ENCODE data around the gene CHL1. TPM values are rescaled to one million over a fixed set of nuclear protein-coding genes. Genes with fewer than 3 reads are reported as not detected.

The CHL1 gene
- total and polyA plus RNA-seq, 2 experiments from 2014 or later: 0.20 TPM; not detected in 1

DNA sequence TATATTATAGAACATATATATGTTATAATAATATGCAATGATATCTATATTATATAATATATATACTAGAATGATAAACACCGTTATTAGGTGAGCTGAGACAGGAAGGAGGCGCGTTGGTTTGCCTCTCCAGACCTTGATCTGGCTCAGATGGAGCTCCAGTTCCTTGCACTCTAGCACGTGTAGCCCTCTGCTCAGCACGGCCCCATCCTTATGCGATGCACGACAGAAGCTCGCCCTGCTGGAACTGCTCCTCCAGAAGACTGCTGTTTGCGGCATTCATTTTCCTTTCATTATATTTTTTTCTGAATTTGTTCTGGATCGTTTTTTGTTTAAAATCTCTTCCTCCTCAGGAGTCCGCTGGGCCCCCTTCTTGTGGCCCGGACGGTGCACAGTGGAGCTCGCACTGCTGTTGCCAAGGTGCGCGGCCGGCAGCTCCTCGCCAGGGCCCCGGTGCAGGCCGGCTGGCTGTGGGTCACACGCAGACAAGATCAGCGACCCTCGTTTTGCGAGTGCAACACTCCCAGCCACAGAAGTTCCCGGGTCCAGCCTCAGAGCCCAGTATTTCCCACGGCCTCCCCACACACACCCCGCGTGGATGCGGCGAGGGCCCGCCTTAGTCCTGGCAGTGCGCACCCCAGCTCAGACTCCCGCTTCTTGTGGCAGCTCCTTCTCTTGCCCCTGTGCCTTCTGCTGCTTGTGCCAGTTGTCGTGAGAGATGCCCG, 112.2 kb downstream of the CHL1 start:
- DNase-seq (ENCODE audit: low spot score): no peak
- 82% methylated on average over 35 of the region's 35 CpGs for WGBS (ENCODE audit: low lambda C conversion rate, missing lambda C conversion rate)
- TF ChIP-seq EZH2phosphoT487 (IDR thresholded peaks at IDR 0.05; ENCODE audit: low read depth, severe bottlenecking, unreplicated experiment): no peak
- no peak for TF ChIP-seq EZH2 (IDR thresholded peaks at IDR 0.05; ENCODE audit: borderline replicate concordance)
- TF ChIP-seq, protein P1, sequence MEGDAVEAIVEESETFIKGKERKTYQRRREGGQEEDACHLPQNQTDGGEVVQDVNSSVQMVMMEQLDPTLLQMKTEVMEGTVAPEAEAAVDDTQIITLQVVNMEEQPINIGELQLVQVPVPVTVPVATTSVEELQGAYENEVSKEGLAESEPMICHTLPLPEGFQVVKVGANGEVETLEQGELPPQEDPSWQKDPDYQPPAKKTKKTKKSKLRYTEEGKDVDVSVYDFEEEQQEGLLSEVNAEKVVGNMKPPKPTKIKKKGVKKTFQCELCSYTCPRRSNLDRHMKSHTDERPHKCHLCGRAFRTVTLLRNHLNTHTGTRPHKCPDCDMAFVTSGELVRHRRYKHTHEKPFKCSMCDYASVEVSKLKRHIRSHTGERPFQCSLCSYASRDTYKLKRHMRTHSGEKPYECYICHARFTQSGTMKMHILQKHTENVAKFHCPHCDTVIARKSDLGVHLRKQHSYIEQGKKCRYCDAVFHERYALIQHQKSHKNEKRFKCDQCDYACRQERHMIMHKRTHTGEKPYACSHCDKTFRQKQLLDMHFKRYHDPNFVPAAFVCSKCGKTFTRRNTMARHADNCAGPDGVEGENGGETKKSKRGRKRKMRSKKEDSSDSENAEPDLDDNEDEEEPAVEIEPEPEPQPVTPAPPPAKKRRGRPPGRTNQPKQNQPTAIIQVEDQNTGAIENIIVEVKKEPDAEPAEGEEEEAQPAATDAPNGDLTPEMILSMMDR (IDR thresholded peaks at IDR 0.05; ENCODE audit: poor library complexity): no peak

DNA sequence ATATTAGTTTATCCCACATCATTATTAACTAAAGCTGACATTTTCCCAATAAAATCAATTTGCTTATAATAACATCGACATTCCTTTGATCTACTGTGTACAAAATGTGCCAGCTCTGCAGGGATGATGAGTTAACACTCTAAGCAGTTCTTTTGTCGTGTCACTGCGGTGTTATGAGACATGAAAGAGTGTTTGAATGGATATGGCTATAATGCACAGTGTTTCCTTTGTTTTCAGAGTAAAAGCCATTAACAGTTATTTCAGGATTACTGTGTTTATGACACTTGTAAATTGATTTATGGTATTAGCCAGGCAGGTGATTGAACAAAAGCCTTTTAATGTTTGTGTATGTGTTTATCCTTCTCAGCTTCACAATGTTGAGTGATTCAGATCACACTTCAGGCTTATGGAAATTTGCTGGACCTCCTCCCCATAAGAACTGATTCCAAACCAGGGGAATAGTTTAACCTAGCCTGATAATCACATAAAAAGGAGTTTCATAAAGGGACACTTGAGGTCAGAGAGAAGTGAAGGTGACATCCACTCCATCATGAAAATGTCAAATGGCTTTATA, 115.7 kb downstream of the CHL1 start:
- Histone ChIP-seq H3K4me3 (no peak overlapping the region), H3K27ac (no peak overlapping the region), H4K20me1 (ENCODE audit: insufficient read depth, poor library complexity, severe bottlenecking) (no peaks in the 10 kb centered on the region), H3K36me3 (replicated peaks; ENCODE audit: insufficient read depth, low read depth) (no peaks in the 10 kb centered on the region), H3K79me2 (no peaks in the 10 kb centered on the region), H3K4me1 (ENCODE audit: insufficient read depth) (no peaks in the 10 kb centered on the region), H3K27me3 (no peaks in the 10 kb centered on the region), H3K4me2 (no peak overlapping the region), H3K9me3 (ENCODE audit: low read depth) (no peaks in the 10 kb centered on the region), H3K9me2 (replicated peaks; ENCODE audit: insufficient read depth) (no peaks in the 10 kb centered on the region), H2AFZ (no peak overlapping the region)
- TF ChIP-seq EZH2phosphoT487 (IDR thresholded peaks at IDR 0.05; ENCODE audit: low read depth, severe bottlenecking, unreplicated experiment) (no peak), EZH2 (IDR thresholded peaks at IDR 0.05; ENCODE audit: borderline replicate concordance) (no peak)
- TF ChIP-seq, protein P1 (IDR thresholded peaks at IDR 0.05; ENCODE audit: poor library complexity): no peak
- WGBS (ENCODE audit: low lambda C conversion rate, missing lambda C conversion rate): 60% methylated on average over 3 of the region's 3 CpGs
- DNase-seq (ENCODE audit: low spot score): no peak

More for the DNA sequence above, 112.2 kb downstream of the CHL1 start:
- H3K9me3 ChIP-seq (ENCODE audit: low read depth): no peaks in the 10 kb centered on the region
- no peaks in the 10 kb centered on the region for H4K20me1 ChIP-seq (ENCODE audit: insufficient read depth, poor library complexity, severe bottlenecking)
- no peak overlapping the region for H2AFZ ChIP-seq
- H3K36me3 ChIP-seq (replicated peaks; ENCODE audit: insufficient read depth, low read depth): no peaks in the 10 kb centered on the region
- H3K9me2 ChIP-seq (replicated peaks; ENCODE audit: insufficient read depth): no peaks in the 10 kb centered on the region
- H3K79me2 ChIP-seq: no peaks in the 10 kb centered on the region
- no peak overlapping the region for H3K4me3 ChIP-seq
- H3K4me1 ChIP-seq (ENCODE audit: insufficient read depth): no peaks in the 10 kb centered on the region
- H3K4me2 ChIP-seq: no peak overlapping the region
- H3K27ac ChIP-seq: no peak overlapping the region
- no peaks in the 10 kb centered on the region for H3K27me3 ChIP-seq

DNA sequence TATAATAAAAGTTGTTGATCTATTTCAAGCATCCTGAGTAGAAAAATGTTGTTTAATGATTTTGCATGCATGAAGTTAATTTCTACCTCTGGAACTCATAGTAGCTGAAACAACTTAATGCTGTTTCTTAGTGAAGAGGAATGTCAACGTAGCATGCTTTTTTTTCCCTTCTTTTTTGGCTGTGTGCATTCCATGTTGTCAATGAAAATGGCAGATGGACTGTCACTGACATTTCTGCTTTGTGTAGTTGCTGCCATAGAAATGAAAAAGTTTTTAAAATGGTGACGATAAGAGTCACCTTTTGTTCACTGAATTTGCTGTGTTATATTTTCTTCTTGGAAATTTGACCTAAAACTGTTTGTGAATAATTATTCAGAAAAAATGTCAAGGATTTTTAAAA, 116.3 kb downstream of the CHL1 start:
- no peaks in the 10 kb centered on the region for H4K20me1 ChIP-seq (ENCODE audit: insufficient read depth, poor library complexity, severe bottlenecking)
- DNase-seq (ENCODE audit: low spot score): no peak
- H3K27ac ChIP-seq: no peak overlapping the region
- no peak overlapping the region for H3K4me3 ChIP-seq
- WGBS (ENCODE audit: low lambda C conversion rate, missing lambda C conversion rate): 75% methylated on average over 2 of the region's 2 CpGs
- H3K79me2 ChIP-seq: no peaks in the 10 kb centered on the region
- no peaks in the 10 kb centered on the region for H3K9me2 ChIP-seq (replicated peaks; ENCODE audit: insufficient read depth)
- H3K4me2 ChIP-seq: no peak overlapping the region
- H3K36me3 ChIP-seq (replicated peaks; ENCODE audit: insufficient read depth, low read depth): no peaks in the 10 kb centered on the region
- no peaks in the 10 kb centered on the region for H3K27me3 ChIP-seq
- no peak overlapping the region for H2AFZ ChIP-seq
- H3K9me3 ChIP-seq (ENCODE audit: low read depth): no peaks in the 10 kb centered on the region
- TF ChIP-seq EZH2 (IDR thresholded peaks at IDR 0.05; ENCODE audit: borderline replicate concordance) (no peak), EZH2phosphoT487 (IDR thresholded peaks at IDR 0.05; ENCODE audit: low read depth, severe bottlenecking, unreplicated experiment) (no peak)
- TF ChIP-seq, protein P1 (IDR thresholded peaks at IDR 0.05; ENCODE audit: poor library complexity): no peak
- no peaks in the 10 kb centered on the region for H3K4me1 ChIP-seq (ENCODE audit: insufficient read depth)

Data from hepatocyte (in vitro differentiated cells).